ENCODE measurements around the gene XPC. TPM values are rescaled to one million over a fixed set of nuclear protein-coding genes. Genes with fewer than 3 reads are reported as not detected.

Gene XPC
- total RNA-seq, 1 experiment from 2014 or later = 30.3 TPM

- Histone ChIP-seq H3K27me3 (ENCODE audit: low read length) (no peaks in the 10 kb centered on the region), H3K9me3 (ENCODE audit: low read length) (no peaks in the 10 kb centered on the region), H3K4me3 (ENCODE audit: low read length) (no peak overlapping the region), H3K27ac (ENCODE audit: low read length) (no peak overlapping the region), H4K20me1 (ENCODE audit: insufficient read depth, low read depth, low read length) (no peaks in the 10 kb centered on the region), H3K4me1 (ENCODE audit: low read length) (no peaks in the 10 kb centered on the region), H3K9me2 (replicated peaks; ENCODE audit: insufficient read depth, low read length) (no peaks in the 10 kb centered on the region), H3K9ac (ENCODE audit: low read length) (no peak overlapping the region), H2AFZ (ENCODE audit: low read length) (no peak overlapping the region), H3K36me3 (ENCODE audit: insufficient read depth, low read length) (peaks cover 16% of the 10 kb centered on the region; the same call in 1 of the 2 replicates), H3K79me2 (ENCODE audit: low read length) (peaks cover 7% of the 10 kb centered on the region; the same call in 1 of the 2 replicates), H3K4me2 (ENCODE audit: low read depth, low read length, poor library complexity, severe bottlenecking) (no peak overlapping the region)
- DNase-seq = no peak
Observed at GRCh38 chr3:14153663-14154062, 24.7 kb downstream of the XPC start.

- Histone ChIP-seq H3K79me2 (ENCODE audit: low read length) (peaks cover 7% of the 10 kb centered on the region; the same call in 1 of the 2 replicates), H3K4me2 (ENCODE audit: low read depth, low read length, poor library complexity, severe bottlenecking) (no peak overlapping the region), H2AFZ (ENCODE audit: low read length) (no peak overlapping the region), H4K20me1 (ENCODE audit: insufficient read depth, low read depth, low read length) (no peaks in the 10 kb centered on the region), H3K9me2 (replicated peaks; ENCODE audit: insufficient read depth, low read length) (no peaks in the 10 kb centered on the region), H3K9me3 (ENCODE audit: low read length) (no peaks in the 10 kb centered on the region), H3K27me3 (ENCODE audit: low read length) (no peaks in the 10 kb centered on the region), H3K9ac (ENCODE audit: low read length) (no peak overlapping the region), H3K27ac (ENCODE audit: low read length) (no peak overlapping the region), H3K36me3 (ENCODE audit: insufficient read depth, low read length) (peaks cover 13% of the 10 kb centered on the region; the same call in 1 of the 2 replicates), H3K4me1 (ENCODE audit: low read length) (no peaks in the 10 kb centered on the region), H3K4me3 (ENCODE audit: low read length) (no peak overlapping the region)
- DNase-seq = no peak
Observed at GRCh38 chr3:14152963-14153355, 25.4 kb downstream of the XPC start.

- Histone ChIP-seq H4K20me1 (ENCODE audit: insufficient read depth, low read depth, low read length) (no peaks in the 10 kb centered on the region), H3K27me3 (ENCODE audit: low read length) (no peaks in the 10 kb centered on the region), H3K9me2 (replicated peaks; ENCODE audit: insufficient read depth, low read length) (no peaks in the 10 kb centered on the region), H3K9ac (ENCODE audit: low read length) (no peak overlapping the region), H3K4me2 (ENCODE audit: low read depth, low read length, poor library complexity, severe bottlenecking) (no peak overlapping the region), H2AFZ (ENCODE audit: low read length) (no peak overlapping the region), H3K4me1 (ENCODE audit: low read length) (no peaks in the 10 kb centered on the region), H3K79me2 (ENCODE audit: low read length) (peaks cover 7% of the 10 kb centered on the region; the same call in 1 of the 2 replicates), H3K27ac (ENCODE audit: low read length) (no peak overlapping the region), H3K36me3 (ENCODE audit: insufficient read depth, low read length) (peaks cover 8% of the 10 kb centered on the region; the same call in 1 of the 2 replicates), H3K9me3 (ENCODE audit: low read length) (no peaks in the 10 kb centered on the region), H3K4me3 (ENCODE audit: low read length) (no peak overlapping the region)
- DNase-seq = peak; percentile 52
Observed at GRCh38 chr3:14152233-14152962, 26.0 kb downstream of the XPC start.

- H3K79me2 ChIP-seq (ENCODE audit: low read length) = peaks cover 7% of the 10 kb centered on the region; the same call in 1 of the 2 replicates
- H2AFZ ChIP-seq (ENCODE audit: low read length) = no peak overlapping the region
- H3K9me3 ChIP-seq (ENCODE audit: low read length) = no peaks in the 10 kb centered on the region
- H3K9ac ChIP-seq (ENCODE audit: low read length) = no peak overlapping the region
- H3K9me2 ChIP-seq (replicated peaks; ENCODE audit: insufficient read depth, low read length) = no peaks in the 10 kb centered on the region
- H4K20me1 ChIP-seq (ENCODE audit: insufficient read depth, low read depth, low read length) = no peaks in the 10 kb centered on the region
- H3K4me3 ChIP-seq (ENCODE audit: low read length) = no peak overlapping the region
- no peak overlapping the region for H3K4me2 ChIP-seq (ENCODE audit: low read depth, low read length, poor library complexity, severe bottlenecking)
- H3K27me3 ChIP-seq (ENCODE audit: low read length) = no peaks in the 10 kb centered on the region
- no peaks in the 10 kb centered on the region for H3K4me1 ChIP-seq (ENCODE audit: low read length)
- H3K36me3 ChIP-seq (ENCODE audit: insufficient read depth, low read length) = peaks cover 6% of the 10 kb centered on the region; the same call in 1 of the 2 replicates
- no peak for DNase-seq
- no peak overlapping the region for H3K27ac ChIP-seq (ENCODE audit: low read length)
Observed at GRCh38 chr3:14151471-14152083, 26.8 kb downstream of the XPC start.

- H3K27me3 ChIP-seq (ENCODE audit: low read length) = no peaks in the 10 kb centered on the region
- H3K27ac ChIP-seq (ENCODE audit: low read length) = no peak overlapping the region
- H3K9me2 ChIP-seq (replicated peaks; ENCODE audit: insufficient read depth, low read length) = no peaks in the 10 kb centered on the region
- no peak overlapping the region for H3K4me2 ChIP-seq (ENCODE audit: low read depth, low read length, poor library complexity, severe bottlenecking)
- H2AFZ ChIP-seq (ENCODE audit: low read length) = no peak overlapping the region
- no peak overlapping the region for H3K9ac ChIP-seq (ENCODE audit: low read length)
- no peaks in the 10 kb centered on the region for H3K4me1 ChIP-seq (ENCODE audit: low read length)
- H3K79me2 ChIP-seq (ENCODE audit: low read length) = 0 out of 2 replicates have a peak, but pooled peaks cover 5% of the 10 kb centered on the region
- peaks cover 2% of the 10 kb centered on the region; the same call in 1 of the 2 replicates for H3K36me3 ChIP-seq (ENCODE audit: insufficient read depth, low read length)
- H4K20me1 ChIP-seq (ENCODE audit: insufficient read depth, low read depth, low read length) = no peaks in the 10 kb centered on the region
- no peaks in the 10 kb centered on the region for H3K9me3 ChIP-seq (ENCODE audit: low read length)
- H3K4me3 ChIP-seq (ENCODE audit: low read length) = no peak overlapping the region
- DNase-seq = no peak
Observed at GRCh38 chr3:14150491-14151230, 27.7 kb downstream of the XPC start.

- Histone ChIP-seq H2AFZ (ENCODE audit: low read length) (no peak overlapping the region), H3K9me3 (ENCODE audit: low read length) (no peaks in the 10 kb centered on the region), H4K20me1 (ENCODE audit: insufficient read depth, low read depth, low read length) (no peaks in the 10 kb centered on the region), H3K79me2 (ENCODE audit: low read length) (0 out of 2 replicates have a peak, but pooled peaks cover 5% of the 10 kb centered on the region), H3K36me3 (ENCODE audit: insufficient read depth, low read length) (peaks cover 2% of the 10 kb centered on the region; the same call in 1 of the 2 replicates), H3K9me2 (replicated peaks; ENCODE audit: insufficient read depth, low read length) (no peaks in the 10 kb centered on the region), H3K4me2 (ENCODE audit: low read depth, low read length, poor library complexity, severe bottlenecking) (no peak overlapping the region), H3K27me3 (ENCODE audit: low read length) (no peaks in the 10 kb centered on the region), H3K27ac (ENCODE audit: low read length) (no peak overlapping the region), H3K4me3 (ENCODE audit: low read length) (no peak overlapping the region), H3K9ac (ENCODE audit: low read length) (no peak overlapping the region), H3K4me1 (ENCODE audit: low read length) (peaks cover 3% of the 10 kb centered on the region; the same call in 1 of the 2 replicates)
- DNase-seq = no peak
Observed at GRCh38 chr3:14150078-14150477, 28.3 kb downstream of the XPC start.

GRCh38 chr3:14148041-14148985 lies 30.1 kb downstream of the XPC start:
- no peak overlapping the region for H3K9ac ChIP-seq (ENCODE audit: low read length)
- H3K9me3 ChIP-seq (ENCODE audit: low read length) = no peaks in the 10 kb centered on the region
- DNase-seq = no peak

More at GRCh38 chr3:14148041-14148985, 30.1 kb downstream of the XPC start:
- Histone ChIP-seq H3K36me3 (ENCODE audit: insufficient read depth, low read length) (peaks cover 5% of the 10 kb centered on the region; the same call in 1 of the 2 replicates), H3K9me2 (replicated peaks; ENCODE audit: insufficient read depth, low read length) (no peaks in the 10 kb centered on the region), H3K4me3 (ENCODE audit: low read length) (no peak overlapping the region), H3K4me1 (ENCODE audit: low read length) (peaks cover 14% of the 10 kb centered on the region), H3K27ac (ENCODE audit: low read length) (no peak overlapping the region), H3K4me2 (ENCODE audit: low read depth, low read length, poor library complexity, severe bottlenecking) (no peak overlapping the region), H3K79me2 (ENCODE audit: low read length) (0 out of 2 replicates have a peak, but pooled peaks cover 2% of the 10 kb centered on the region), H4K20me1 (ENCODE audit: insufficient read depth, low read depth, low read length) (no peaks in the 10 kb centered on the region), H2AFZ (ENCODE audit: low read length) (no peak overlapping the region), H3K27me3 (ENCODE audit: low read length) (no peaks in the 10 kb centered on the region)
